VCaP (cell line): ENCODE measurements around the gene GRIK4.
"Not testable (repeated sequence)": the region's sequence is repeated elsewhere in the genome, so short reads cannot be mapped to it uniquely, and the experiment has no call there.

Experiments
- H3K27ac ChIP-seq: fragments of 450-650 bp; 2 replicates; pipeline ENCODE4 v1.5.1; 2017
- TF ChIP-seq, protein P1 (sequence below): fragments of 450-650 bp; conservative IDR thresholded peaks from 2 replicates; pipeline ENCODE4 v1.5.1; 2017; ENCODE audit warnings: mild to moderate bottlenecking, moderate library complexity

GRIK4 gene

DNA sequence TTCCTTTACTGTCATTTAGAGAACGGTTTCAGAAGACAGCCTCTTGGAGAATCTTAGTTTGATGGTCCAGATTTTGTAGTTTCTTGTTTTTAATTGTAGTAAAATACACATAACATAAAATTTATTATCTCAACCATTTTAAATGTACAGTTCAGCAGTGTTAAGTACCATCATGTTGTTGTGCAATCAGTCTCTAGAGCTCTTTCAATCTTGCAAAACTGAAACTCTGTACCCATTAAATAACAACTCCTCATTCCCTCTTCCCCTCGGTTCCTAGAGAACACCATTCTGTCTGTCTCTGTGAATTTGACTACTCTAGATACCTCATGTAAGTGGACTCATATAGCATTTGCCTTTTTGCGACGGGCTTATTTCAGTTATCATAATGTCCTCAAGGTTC lies 69.8 kb downstream of the GRIK4 start:
- no peak overlapping the region for H3K27ac ChIP-seq
- TF ChIP-seq, protein P1, sequence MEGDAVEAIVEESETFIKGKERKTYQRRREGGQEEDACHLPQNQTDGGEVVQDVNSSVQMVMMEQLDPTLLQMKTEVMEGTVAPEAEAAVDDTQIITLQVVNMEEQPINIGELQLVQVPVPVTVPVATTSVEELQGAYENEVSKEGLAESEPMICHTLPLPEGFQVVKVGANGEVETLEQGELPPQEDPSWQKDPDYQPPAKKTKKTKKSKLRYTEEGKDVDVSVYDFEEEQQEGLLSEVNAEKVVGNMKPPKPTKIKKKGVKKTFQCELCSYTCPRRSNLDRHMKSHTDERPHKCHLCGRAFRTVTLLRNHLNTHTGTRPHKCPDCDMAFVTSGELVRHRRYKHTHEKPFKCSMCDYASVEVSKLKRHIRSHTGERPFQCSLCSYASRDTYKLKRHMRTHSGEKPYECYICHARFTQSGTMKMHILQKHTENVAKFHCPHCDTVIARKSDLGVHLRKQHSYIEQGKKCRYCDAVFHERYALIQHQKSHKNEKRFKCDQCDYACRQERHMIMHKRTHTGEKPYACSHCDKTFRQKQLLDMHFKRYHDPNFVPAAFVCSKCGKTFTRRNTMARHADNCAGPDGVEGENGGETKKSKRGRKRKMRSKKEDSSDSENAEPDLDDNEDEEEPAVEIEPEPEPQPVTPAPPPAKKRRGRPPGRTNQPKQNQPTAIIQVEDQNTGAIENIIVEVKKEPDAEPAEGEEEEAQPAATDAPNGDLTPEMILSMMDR: no peak

DNA sequence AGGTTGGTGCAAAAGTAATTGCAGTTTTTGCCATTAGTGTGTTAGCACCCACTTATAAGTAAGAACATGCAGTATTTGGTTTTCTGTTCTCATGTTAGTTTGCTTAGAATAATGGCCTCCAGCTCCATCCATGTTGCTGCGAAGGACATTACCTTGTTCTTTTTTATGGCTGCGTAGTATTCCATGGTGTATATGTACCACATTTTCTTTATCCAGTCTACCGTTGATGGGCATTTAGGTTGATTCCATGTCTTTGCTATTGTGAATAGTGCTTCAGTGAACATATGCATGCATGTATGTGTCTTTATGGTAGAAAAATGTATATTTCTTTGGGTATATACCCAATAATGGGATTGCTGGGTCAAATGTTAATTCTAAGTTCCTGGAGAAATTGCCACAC lies 71.0 kb downstream of the GRIK4 start:
- H3K27ac ChIP-seq: not testable (repeated sequence)

DNA sequence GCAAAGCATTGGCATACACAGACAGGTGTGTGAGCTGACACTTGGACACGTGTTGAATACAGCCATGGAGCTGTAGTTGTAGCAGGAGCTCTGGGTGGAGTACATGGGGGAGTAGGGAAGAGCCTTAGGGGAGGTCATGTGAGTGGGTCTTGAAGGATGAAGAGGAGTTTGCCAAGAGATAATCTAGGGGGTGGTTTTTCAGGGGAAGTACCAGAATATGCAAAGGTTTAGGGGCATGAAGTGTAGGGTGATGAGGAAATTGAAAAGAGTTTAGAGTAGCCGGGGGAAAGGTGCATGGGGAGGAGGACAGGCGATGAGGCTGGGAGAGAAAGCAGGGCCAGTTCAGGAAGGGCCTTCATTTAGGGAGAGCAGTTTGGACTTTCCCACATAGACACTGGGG lies 74.5 kb downstream of the GRIK4 start:
- no peak overlapping the region for H3K27ac ChIP-seq
- TF ChIP-seq, protein P1: no peak

DNA sequence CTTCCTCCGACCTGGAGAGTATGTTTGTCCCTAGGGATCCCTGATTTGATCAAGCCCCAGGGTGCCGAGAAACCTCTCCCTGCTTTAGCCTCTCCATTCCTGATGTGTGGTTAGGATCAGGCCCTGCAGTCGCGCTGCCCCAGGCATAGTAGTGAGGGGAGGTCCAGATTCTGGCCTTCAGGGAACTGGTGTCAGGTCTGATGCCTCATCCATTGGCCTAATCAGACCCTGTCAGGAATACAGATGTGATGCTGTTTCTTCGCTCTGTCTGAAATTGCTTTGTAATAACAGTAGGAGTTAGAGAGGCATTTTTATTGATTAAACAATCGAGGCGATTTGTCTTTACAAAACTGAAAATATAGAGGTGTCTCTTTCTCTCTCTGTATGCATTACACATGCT lies 75.2 kb downstream of the GRIK4 start:
- TF ChIP-seq, protein P1: no peak
- H3K27ac ChIP-seq: no peak overlapping the region

DNA sequence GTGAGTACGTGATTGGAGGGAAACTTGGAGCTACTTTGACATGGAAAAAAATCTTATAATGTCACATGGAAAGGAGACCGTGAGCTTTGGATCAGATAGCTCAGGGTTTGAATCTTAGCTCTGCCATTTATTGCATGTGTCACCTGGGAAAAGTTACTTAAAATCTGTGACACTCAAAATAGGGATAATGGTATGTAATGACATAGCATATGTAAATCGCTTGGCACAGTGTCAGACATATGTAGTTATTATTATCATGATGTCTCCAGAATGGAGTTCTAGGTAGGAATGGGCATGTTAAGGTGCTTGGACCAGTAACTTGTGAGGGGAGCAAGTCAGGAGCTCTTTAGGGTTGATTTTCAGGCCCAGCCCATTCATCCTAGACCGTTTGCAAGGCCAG lies 75.8 kb downstream of the GRIK4 start:
- no peak overlapping the region for H3K27ac ChIP-seq
- TF ChIP-seq, protein P1: no peak

DNA sequence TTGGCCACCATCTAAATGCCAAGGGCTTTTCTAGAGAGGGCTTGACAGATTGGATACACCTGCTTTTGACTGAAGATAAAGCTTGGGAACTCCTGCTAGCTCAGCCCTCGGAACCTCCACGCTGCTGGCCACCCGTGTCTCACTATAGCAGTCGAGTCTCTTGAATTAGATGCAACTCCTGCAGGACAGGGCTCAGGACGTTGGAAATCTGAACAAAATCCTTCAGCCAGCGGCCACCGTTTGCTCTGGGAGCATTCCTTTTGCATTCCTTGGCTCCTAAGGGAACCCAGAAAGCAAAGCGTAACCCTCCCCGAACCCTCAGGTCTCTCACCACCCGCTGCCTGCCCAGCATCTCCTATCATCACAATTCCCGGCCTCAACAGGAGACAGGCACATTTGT lies 77.8 kb downstream of the GRIK4 start:
- TF ChIP-seq, protein P1: no peak

DNA sequence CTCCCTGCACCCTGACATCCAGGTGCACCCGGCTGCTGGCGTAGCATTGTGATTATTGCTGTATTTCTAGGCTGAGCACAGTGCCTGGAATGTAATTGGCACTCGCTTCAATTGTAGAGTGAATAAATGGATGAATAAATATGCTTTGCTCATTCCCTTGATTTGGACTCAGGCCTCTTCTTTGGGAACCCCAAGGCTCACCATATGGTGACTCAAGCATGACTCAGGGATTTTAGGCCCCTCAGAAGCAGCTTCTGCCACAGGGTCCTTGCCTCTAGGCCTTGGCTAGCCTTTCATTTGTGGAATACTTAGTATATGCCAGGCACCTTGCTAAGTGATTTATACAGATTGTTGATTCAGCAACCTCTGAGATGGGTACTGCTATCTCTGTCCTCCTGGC lies 78.9 kb downstream of the GRIK4 start:
- TF ChIP-seq, protein P1: no peak

More for the DNA sequence above, 77.8 kb downstream of the GRIK4 start:
- no peak overlapping the region for H3K27ac ChIP-seq

DNA sequence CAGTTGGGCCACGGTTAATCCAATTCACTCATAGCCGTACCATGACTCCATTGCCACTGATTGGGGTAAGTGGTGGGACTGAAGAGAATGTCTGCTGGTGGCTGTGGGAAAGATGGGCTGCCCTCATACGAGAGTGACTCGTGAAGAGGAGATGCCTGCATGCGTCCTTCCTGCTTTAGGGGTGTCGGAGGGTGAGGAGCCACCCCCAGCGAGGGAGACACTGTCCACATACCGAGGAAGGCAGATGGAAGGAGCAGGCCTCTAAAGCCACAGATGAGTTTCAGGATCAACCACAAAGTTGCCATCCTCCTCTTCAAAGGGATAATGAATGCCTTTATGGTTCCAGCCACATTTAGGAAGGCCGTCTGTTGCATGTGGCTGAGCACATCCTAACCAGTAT lies 83.2 kb downstream of the GRIK4 start:
- TF ChIP-seq, protein P1: no peak
- no peak overlapping the region for H3K27ac ChIP-seq

More for the DNA sequence above, 78.9 kb downstream of the GRIK4 start:
- H3K27ac ChIP-seq: no peak overlapping the region
